Mesendoderm (in vitro differentiated cells): Measurements from ENCODE around the gene ULBP2. TPM values are rescaled to one million over a fixed set of nuclear protein-coding genes. Genes with fewer than 3 reads are reported as not detected.

Experiments used
- DNase-seq: peaks from one replicate; pipeline ENCODE4 v3.0.0; 2013
- H2AK5ac ChIP-seq: 2 replicates; pipeline ENCODE4 v1.6.1; 2013; ENCODE audit warnings: low read length, inconsistent platforms
- H2BK120ac ChIP-seq: 2 replicates; pipeline ENCODE4 v1.6.1; 2013; ENCODE audit warnings: low read depth, mild to moderate bottlenecking, low read length, moderate library complexity, mixed read lengths
- H2BK15ac ChIP-seq: replicated peaks from 2 replicates; pipeline ENCODE4 v1.6.1; 2013; ENCODE audit warnings: low read depth, mild to moderate bottlenecking, moderate library complexity
- H2BK5ac ChIP-seq: 2 replicates; pipeline ENCODE4 v1.6.1; 2013; ENCODE audit warnings: low read length, inconsistent platforms
- H3K18ac ChIP-seq: 2 replicates; pipeline ENCODE4 v1.6.1; 2013; ENCODE audit warnings: mild to moderate bottlenecking, low read length, mixed read lengths
- H3K23ac ChIP-seq: one replicate; pipeline ENCODE4 v1.6.1; 2013; ENCODE audit warnings: low read length
- H3K27ac ChIP-seq: 2 replicates; pipeline ENCODE4 v1.5.1; 2013; ENCODE audit warnings: low read depth, mild to moderate bottlenecking, inconsistent platforms, low read length, moderate library complexity
- H3K27me3 ChIP-seq: 2 replicates; pipeline ENCODE4 v1.6.1; 2013; ENCODE audit warnings: low read length, control low read depth, mild to moderate bottlenecking, inconsistent platforms; ENCODE audit not compliant: insufficient read depth, poor library complexity
- H3K36me3 ChIP-seq: 2 replicates; pipeline ENCODE4 v1.6.1; 2013; ENCODE audit warnings: low read length, inconsistent platforms; ENCODE audit not compliant: control insufficient read depth, insufficient read depth
- H3K4ac ChIP-seq: one replicate; pipeline ENCODE4 v1.6.1; 2013; ENCODE audit warnings: low read depth, mild to moderate bottlenecking, low read length, moderate library complexity
- H3K4me1 ChIP-seq: 2 replicates; pipeline ENCODE4 v1.6.1; 2013; ENCODE audit warnings: low read depth, low read length, inconsistent platforms; ENCODE audit not compliant: control insufficient read depth
- H3K4me2 ChIP-seq: 2 replicates; pipeline ENCODE4 v1.6.1; 2013; ENCODE audit warnings: low read length
- H3K4me3 ChIP-seq: 2 replicates; pipeline ENCODE4 v1.5.1; 2013; ENCODE audit warnings: mild to moderate bottlenecking, low read length
- H3K56ac ChIP-seq: one replicate; pipeline ENCODE4 v1.6.1; 2013; ENCODE audit warnings: low read length
- H3K79me1 ChIP-seq: 2 replicates; pipeline ENCODE4 v1.6.1; 2013; ENCODE audit warnings: low read length, inconsistent platforms
- H3K79me2 ChIP-seq: 2 replicates; pipeline ENCODE4 v1.6.1; 2013; ENCODE audit warnings: mild to moderate bottlenecking, low read length; ENCODE audit not compliant: control insufficient read depth, insufficient read depth
- H3K9ac ChIP-seq: 2 replicates; pipeline ENCODE4 v1.6.1; 2013; ENCODE audit warnings: low read length, inconsistent platforms
- H4K5ac ChIP-seq: one replicate; pipeline ENCODE4 v1.6.1; 2013; ENCODE audit warnings: low read length
- H4K8ac ChIP-seq: one replicate; pipeline ENCODE4 v1.6.1; 2013; ENCODE audit warnings: low read depth, mild to moderate bottlenecking, control low read depth, low read length, moderate library complexity
- WGBS: extraction: QIAGEN DNeasy Blood & Tissue Kit; methylation state at CpG from one replicate; pipeline ENCODE4 v1.1.7; 2013; ENCODE audit warnings: low lambda C conversion rate, missing lambda C conversion rate; ENCODE audit not compliant: insufficient coverage; ENCODE audit errors: extremely low coverage; 5-methylcytosine and 5-hydroxymethylcytosine counted together
- polyA plus RNA-seq, 2 experiments: library from polyadenylated mRNA; stranded (reverse); fragments of 200-250 nt; gene quantifications; one replicate each; pipeline ENCODE4 v1.2.3, GENCODE V29; 2013

ULBP2 gene, protein sequence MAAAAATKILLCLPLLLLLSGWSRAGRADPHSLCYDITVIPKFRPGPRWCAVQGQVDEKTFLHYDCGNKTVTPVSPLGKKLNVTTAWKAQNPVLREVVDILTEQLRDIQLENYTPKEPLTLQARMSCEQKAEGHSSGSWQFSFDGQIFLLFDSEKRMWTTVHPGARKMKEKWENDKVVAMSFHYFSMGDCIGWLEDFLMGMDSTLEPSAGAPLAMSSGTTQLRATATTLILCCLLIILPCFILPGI
- polyA plus RNA-seq (2013, experiment 1 of 2), result 0.14 TPM
- polyA plus RNA-seq (2013, experiment 2 of 2), result 0.15 TPM

DNA sequence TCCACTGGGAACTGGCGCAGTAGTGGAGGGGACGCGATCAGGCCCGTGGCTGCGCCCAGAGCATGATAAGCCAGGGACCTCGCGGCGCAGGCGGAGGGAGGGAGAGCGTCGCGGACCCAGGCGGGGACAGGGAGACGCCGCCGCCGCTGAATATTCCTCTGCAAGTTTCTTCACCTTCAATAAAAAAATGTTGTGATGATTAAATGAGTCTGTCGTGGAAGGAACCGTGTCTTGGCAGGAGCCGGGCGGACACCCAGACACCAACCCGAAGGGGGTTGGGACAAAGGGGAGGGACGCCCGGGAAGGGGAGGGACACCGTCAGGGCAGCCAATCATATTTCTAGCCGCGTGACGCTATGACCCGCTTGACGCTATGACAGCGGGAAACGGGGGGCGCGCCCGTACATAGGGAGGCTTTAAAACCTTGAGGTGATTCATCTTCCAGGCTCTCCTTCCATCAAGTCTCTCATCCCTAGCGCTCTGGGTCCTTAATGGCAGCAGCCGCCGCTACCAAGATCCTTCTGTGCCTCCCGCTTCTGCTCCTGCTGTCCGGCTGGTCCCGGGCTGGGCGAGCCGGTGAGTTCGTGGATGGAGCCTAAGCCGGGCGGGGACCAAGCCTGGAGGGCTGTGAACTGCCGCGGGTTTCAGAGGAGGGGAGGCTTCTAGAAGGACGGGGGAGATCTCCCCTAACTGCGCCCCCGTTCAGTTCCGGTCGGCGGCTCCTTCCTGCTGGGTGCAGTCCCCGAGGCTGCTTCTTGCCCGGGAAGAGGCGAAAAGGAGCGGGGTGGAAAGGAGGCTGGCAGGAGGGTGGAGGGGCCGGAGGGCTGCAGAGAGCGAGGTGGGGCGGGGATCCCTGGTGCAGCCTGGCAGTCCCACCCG is at the start of gene ULBP2:
TSS of gene ULBP2 (plus strand) at position 432 of the 878 bp plus-strand sequence. CDS start at position 491, 59 bp downstream.
- H3K79me2 ChIP-seq, result no peaks in the 10 kb centered on the region
- H3K18ac ChIP-seq, result no peak within 1 kb of the TSS
- H3K27me3 ChIP-seq, result peaks cover 42% of the 10 kb centered on the region
- H3K27ac ChIP-seq, result no peak within 1 kb of the TSS
- H3K4me1 ChIP-seq, result no peaks in the 10 kb centered on the region
- H2BK5ac ChIP-seq, result no peak within 1 kb of the TSS
- WGBS, result no CpG with 5 or more reads among the region's 62 CpGs
- H2BK15ac ChIP-seq, result no peak within 1 kb of the TSS
- no peak within 1 kb of the TSS for H4K5ac ChIP-seq
- no peak within 1 kb of the TSS for H3K4ac ChIP-seq
- no peak within 1 kb of the TSS for H2AK5ac ChIP-seq
- peak within 1 kb of the TSS; percentile 64 for H3K56ac ChIP-seq
- H3K36me3 ChIP-seq, result no peaks in the 10 kb centered on the region
- H4K8ac ChIP-seq, result no peak within 1 kb of the TSS
- no peaks in the 10 kb centered on the region for H3K79me1 ChIP-seq
- peak within 1 kb of the TSS; percentile 29 for H3K4me3 ChIP-seq
- DNase-seq, result peak; percentile 81
- peak within 1 kb of the TSS; percentile 83 for H3K4me2 ChIP-seq
- H2BK120ac ChIP-seq, result no peak within 1 kb of the TSS
- H3K23ac ChIP-seq, result no peak within 1 kb of the TSS
- H3K9ac ChIP-seq, result peak within 1 kb of the TSS; percentile 46

DNA sequence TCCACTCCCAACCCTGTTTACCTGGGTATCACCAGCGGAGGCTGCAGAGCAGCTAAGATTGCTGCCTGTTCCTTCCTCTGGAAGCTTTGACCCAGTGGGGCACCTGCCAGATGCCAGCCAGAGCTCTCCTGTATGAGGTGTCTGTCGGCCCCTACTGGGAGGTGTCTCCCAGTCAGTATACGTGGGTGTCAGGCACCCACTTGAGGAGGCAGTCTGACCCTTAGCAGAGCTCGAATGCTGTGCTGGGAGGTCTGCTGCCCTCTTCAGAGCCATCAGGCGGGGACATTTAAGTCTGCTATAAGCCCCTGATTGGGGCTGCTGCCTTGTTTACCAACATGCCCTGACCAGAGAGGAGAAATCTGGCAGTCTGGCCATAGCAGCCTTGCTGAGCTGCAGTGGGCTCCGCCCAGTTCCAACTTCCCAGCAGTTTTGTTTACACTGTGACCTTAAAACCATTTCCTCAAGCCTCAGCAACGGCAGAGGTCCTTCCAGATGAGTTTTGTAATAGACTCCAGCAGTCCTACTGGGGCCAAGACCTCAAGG is 46.7 kb upstream of the ULBP2 start:
- H3K4ac ChIP-seq, result no peak overlapping the region
- no peak overlapping the region for H2AK5ac ChIP-seq
- no peaks in the 10 kb centered on the region for H3K4me1 ChIP-seq
- H3K4me2 ChIP-seq, result no peak overlapping the region
- H3K18ac ChIP-seq, result no peak overlapping the region
- no peak overlapping the region for H4K8ac ChIP-seq
- WGBS, result no CpG with 5 or more reads among the region's 7 CpGs
- peak; percentile 27 for DNase-seq
- H3K4me3 ChIP-seq, result no peak overlapping the region
- no peak overlapping the region for H3K9ac ChIP-seq
- no peak overlapping the region for H2BK5ac ChIP-seq
- H3K56ac ChIP-seq, result no peak overlapping the region
- no peak overlapping the region for H3K23ac ChIP-seq
- no peak overlapping the region for H2BK15ac ChIP-seq
- H4K5ac ChIP-seq, result no peak overlapping the region
- no peaks in the 10 kb centered on the region for H3K79me2 ChIP-seq
- no peaks in the 10 kb centered on the region for H3K27me3 ChIP-seq
- no peaks in the 10 kb centered on the region for H3K79me1 ChIP-seq
- no peak overlapping the region for H2BK120ac ChIP-seq
- H3K27ac ChIP-seq, result no peak overlapping the region
- no peaks in the 10 kb centered on the region for H3K36me3 ChIP-seq

DNA sequence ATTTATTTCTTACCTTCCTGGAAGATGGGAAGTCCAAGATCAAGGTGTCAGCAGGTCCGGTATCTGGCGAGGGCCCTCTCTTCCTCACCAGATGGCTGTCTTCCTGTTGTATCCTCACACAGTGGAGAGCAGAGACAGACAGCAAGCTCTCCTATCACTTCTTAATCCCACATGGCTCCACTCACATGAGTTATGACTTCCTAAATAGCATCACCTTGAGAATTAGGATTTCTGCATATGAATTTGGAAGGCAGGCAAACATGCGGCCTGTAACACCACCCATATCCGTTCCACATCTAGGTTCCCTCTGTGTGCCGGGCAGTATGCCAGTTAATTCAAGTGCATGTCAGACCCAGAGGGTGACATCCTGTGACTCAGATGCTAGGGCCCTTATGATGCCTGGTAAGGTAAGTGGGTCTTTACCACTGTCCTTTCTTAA is 46.0 kb upstream of the ULBP2 start:
- H3K4me3 ChIP-seq, result no peak overlapping the region
- no peak overlapping the region for H3K27ac ChIP-seq

DNA sequence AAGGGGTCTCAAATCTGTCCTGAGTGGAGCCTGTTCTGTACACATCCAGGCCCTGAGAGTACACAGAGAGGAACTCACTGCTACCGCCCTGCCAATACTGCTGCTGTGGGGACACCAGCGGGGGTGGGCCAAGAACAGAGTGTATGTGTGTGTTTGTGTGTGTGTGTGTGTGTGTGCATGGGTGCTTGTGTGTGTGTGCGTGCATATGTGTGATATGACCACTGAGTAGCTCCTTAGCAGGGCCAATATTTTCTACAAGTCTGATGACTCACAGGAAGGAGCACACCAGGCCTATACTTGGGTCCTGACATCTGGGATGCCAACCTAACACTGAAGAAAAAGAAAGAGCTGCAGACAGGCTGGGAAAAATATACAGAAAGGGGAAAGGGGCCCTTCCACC is 45.3 kb upstream of the ULBP2 start:
- H3K4ac ChIP-seq, result no peak overlapping the region
- H3K56ac ChIP-seq, result no peak overlapping the region
- H2BK5ac ChIP-seq, result no peak overlapping the region
- H4K8ac ChIP-seq, result no peak overlapping the region
- no peaks in the 10 kb centered on the region for H3K4me1 ChIP-seq
- H3K36me3 ChIP-seq, result no peaks in the 10 kb centered on the region
- H3K27ac ChIP-seq, result no peak overlapping the region
- H2BK15ac ChIP-seq, result no peak overlapping the region
- no peak overlapping the region for H4K5ac ChIP-seq
- WGBS, result no CpG with 5 or more reads among the region's 3 CpGs
- no peak overlapping the region for H3K4me2 ChIP-seq
- no peak for DNase-seq
- no peak overlapping the region for H3K23ac ChIP-seq
- H3K27me3 ChIP-seq, result no peaks in the 10 kb centered on the region
- no peak overlapping the region for H3K9ac ChIP-seq
- H3K4me3 ChIP-seq, result no peak overlapping the region
- no peak overlapping the region for H2AK5ac ChIP-seq
- no peak overlapping the region for H2BK120ac ChIP-seq
- H3K18ac ChIP-seq, result no peak overlapping the region
- H3K79me1 ChIP-seq, result no peaks in the 10 kb centered on the region
- no peaks in the 10 kb centered on the region for H3K79me2 ChIP-seq

More for the DNA sequence above, 46.0 kb upstream of the ULBP2 start:
- Histone ChIP-seq H3K56ac (no peak overlapping the region), H2BK120ac (no peak overlapping the region), H3K4me2 (no peak overlapping the region), H3K18ac (no peak overlapping the region), H3K79me1 (no peaks in the 10 kb centered on the region), H3K4ac (no peak overlapping the region), H3K9ac (no peak overlapping the region), H4K5ac (no peak overlapping the region), H3K23ac (no peak overlapping the region), H3K4me1 (no peaks in the 10 kb centered on the region), H2BK5ac (no peak overlapping the region), H4K8ac (no peak overlapping the region), H3K79me2 (no peaks in the 10 kb centered on the region), H2BK15ac (no peak overlapping the region), H3K36me3 (no peaks in the 10 kb centered on the region), H3K27me3 (no peaks in the 10 kb centered on the region), H2AK5ac (no peak overlapping the region)
- no CpG with 5 or more reads among the region's 5 CpGs for WGBS
- no peak for DNase-seq

DNA sequence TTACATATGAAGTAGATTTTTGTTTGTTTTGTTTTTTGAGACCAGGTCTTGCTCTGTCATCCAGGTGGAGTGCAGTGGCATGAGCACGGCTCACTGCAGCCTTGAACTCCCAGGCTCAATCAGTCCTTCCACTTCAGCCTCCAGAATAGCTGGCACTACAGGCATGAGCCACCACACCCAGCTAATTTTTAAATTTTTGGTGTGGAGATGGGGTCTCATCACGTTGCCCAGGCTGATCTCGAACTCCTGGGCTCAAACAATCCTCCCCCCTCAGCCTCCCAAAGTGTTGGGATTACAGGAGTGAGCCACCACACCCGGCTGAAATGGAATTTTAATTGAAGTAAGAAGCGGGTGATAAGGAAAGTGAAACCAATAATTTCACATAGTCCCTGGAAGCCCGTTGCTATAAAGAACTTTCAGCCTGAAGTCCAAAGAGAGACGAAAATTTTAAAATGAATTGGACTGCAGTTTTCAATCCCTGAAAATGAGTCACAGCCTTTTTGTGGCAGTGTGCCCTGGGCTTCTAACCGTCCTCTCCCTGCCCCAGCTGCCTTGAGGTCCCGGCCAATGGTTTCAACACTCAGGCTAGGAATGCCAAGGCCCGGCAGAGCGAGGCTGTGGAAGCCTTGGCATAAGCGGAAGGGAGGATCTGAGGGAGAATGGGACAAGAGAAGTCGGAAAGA is 44.7 kb upstream of the ULBP2 start:
- no peak overlapping the region for H3K4me3 ChIP-seq
- no peak overlapping the region for H4K5ac ChIP-seq
- H2BK15ac ChIP-seq, result no peak overlapping the region
- no peaks in the 10 kb centered on the region for H3K4me1 ChIP-seq
- H3K36me3 ChIP-seq, result no peaks in the 10 kb centered on the region
- no peak overlapping the region for H2BK5ac ChIP-seq
- no peak overlapping the region for H3K4ac ChIP-seq
- no peak overlapping the region for H3K9ac ChIP-seq
- no peak overlapping the region for H3K56ac ChIP-seq
- WGBS, result no CpG with 5 or more reads among the region's 13 CpGs
- H3K79me1 ChIP-seq, result no peaks in the 10 kb centered on the region
- no peak for DNase-seq
- H3K27me3 ChIP-seq, result no peaks in the 10 kb centered on the region
- H2AK5ac ChIP-seq, result no peak overlapping the region
- H3K79me2 ChIP-seq, result no peaks in the 10 kb centered on the region
- no peak overlapping the region for H3K4me2 ChIP-seq
- no peak overlapping the region for H3K23ac ChIP-seq
- H2BK120ac ChIP-seq, result no peak overlapping the region
- no peak overlapping the region for H3K18ac ChIP-seq
- no peak overlapping the region for H3K27ac ChIP-seq
- no peak overlapping the region for H4K8ac ChIP-seq
